Ovary (tissue), 9 donors: ENCODE data around the gene RETREG2. TPM values are rescaled to one million over a fixed set of nuclear protein-coding genes. Genes with fewer than 3 reads are reported as not detected.

Source experiments
- DNase-seq, 5 donors: peaks; one replicate each; pipeline ENCODE4 v3.0.0-alpha.2; 2019 to 2020
- H3K27ac ChIP-seq, 2 donors: fragments of 200-600 bp; one replicate each; pipeline versions ENCODE4 v1.5.1 to v1.8.0; 2019 to 2022
- H3K27me3 ChIP-seq: fragments of 200-600 bp; one replicate; pipeline ENCODE4 v1.8.0; 2022
- H3K36me3 ChIP-seq: fragments of 200-600 bp; sonication (generic); one replicate; pipeline ENCODE4 v1.5.1; 2019
- H3K4me1 ChIP-seq: one replicate; pipeline ENCODE4 v1.8.1; 2013; ENCODE audit warnings: mild to moderate bottlenecking, moderate library complexity; ENCODE audit not compliant: insufficient read depth
- H3K4me3 ChIP-seq: fragments of 200-600 bp; sonication (generic); one replicate; pipeline ENCODE4 v1.5.1; 2017
- H3K9me3 ChIP-seq, 2 donors: fragments of 200-600 bp in 1 of 2; sonication (generic) in 1 of 2; one replicate each; pipeline versions ENCODE4 v1.5.1 to v1.8.1; 2013 to 2019; ENCODE audit warnings: mild to moderate bottlenecking in 1 of 2, moderate library complexity in 1 of 2
- CTCF ChIP-seq, 3 donors: fragments of 450-650 bp in 2 of 3; fragments of 200-600 bp in 1 of 3; IDR thresholded peaks; one replicate each; pipeline versions ENCODE4 v1.5.1 to v1.8.0; 2016 to 2022; ENCODE audit warnings: antibody characterized with exemption in 3 of 3, mild to moderate bottlenecking in 1 of 3
- EP300 ChIP-seq: sonication (generic); formaldehyde crosslinking; IDR thresholded peaks from one replicate; pipeline ENCODE4 v1.6.1; 2017; ENCODE audit warnings: antibody characterized with exemption
- POLR2A ChIP-seq: fragments of 450-650 bp; IDR thresholded peaks from one replicate; pipeline ENCODE4 v1.6.1; 2017; ENCODE audit warnings: antibody characterized with exemption, mild to moderate bottlenecking, moderate library complexity
- WGBS, 3 donors: extraction: QIAGEN DNeasy Blood & Tissue Kit in 1 of 3; methylation state at CpG; one replicate each; pipeline versions ENCODE4 v1.1.5 to v1.1.7; 2013 to 2017; 5-methylcytosine and 5-hydroxymethylcytosine counted together
- intact Hi-C, 4 donors: fragments of 100-400 bp; cut with DNase I; formaldehyde crosslinking; loops; one replicate each; pipeline versions ENCODE4 v1.11.0 to v1.15.1; 2022 to 2023
- polyA plus RNA-seq, 2 donors: library from polyadenylated mRNA; stranded (reverse); fragments of 200-250 nt in 1 of 2; fragments of 350-450 nt in 1 of 2; fragmentation: Illumina TruSeq in 1 of 2; extraction: RNeasy Lipid Tissue Mini Kit (QIAGEN cat#74804) in 1 of 2; gene quantifications; one replicate each; pipeline ENCODE4 v1.2.3, GENCODE V29; 2013 to 2014
- total RNA-seq, 7 donors: library from RNA; depleted of rRNA in 2 of 7; stranded (reverse); fragments of >200 nt in 2 of 7; fragmentation: NEBNext Ultra II Directional in 3 of 7; extraction: Animal tissue kit (Norgen Biotek cat#: 25700) in 3 of 7; gene quantifications; one replicate each; pipeline versions ENCODE4 v1.1.0 to v1.2.4, GENCODE V29; 2016 to 2023
- donor health status: DM: no; HTN: no; CAD: no; lungs with moderate emphysema.
- donor health status: DM: no; HTN: no; CAD: no.
- donor health status: Bipolar disorder and iron deficiency.
- donor health status: DM: yes; HTN: yes; CAD: no.
- donor health status: DM: no; HTN: no; CAD: no.
- donor health status: DM: yes; HTN: yes; CAD: no.

The RETREG2 gene
- total and polyA plus RNA-seq, 9 donors, result 40.9 to 110 (median 95.6) TPM

- no peaks in the 10 kb centered on the region for H3K36me3 ChIP-seq
- H3K27ac ChIP-seq, result peak overlapping the region; percentile 89 to 99
- H3K27me3 ChIP-seq, result no peaks in the 10 kb centered on the region
- TF ChIP-seq EP300 (no peak), CTCF (IDR thresholded peaks at IDR 0.05) (no peak), POLR2A (no peak)
- no peak for DNase-seq
- 11 to 22% (median 18%) methylated on average over 7 of the region's 7 CpGs for WGBS, 3 donors
- intact Hi-C loops, result no loop called here
- no peaks in the 10 kb centered on the region for H3K9me3 ChIP-seq
- peaks cover 4% of the 10 kb centered on the region for H3K4me1 ChIP-seq
- H3K4me3 ChIP-seq, result peak overlapping the region; percentile 75
Measured at GRCh38 chr2:219205981-219206327, 27.9 kb downstream of the RETREG2 start.

- no peaks in the 10 kb centered on the region for H3K36me3 ChIP-seq
- H3K27ac ChIP-seq, result peak within 1 kb of the TSS; percentile 89 to 99
- peaks cover 4% of the 10 kb centered on the region for H3K4me1 ChIP-seq
- H3K27me3 ChIP-seq, result no peaks in the 10 kb centered on the region
- WGBS, 3 donors, result 1% methylated on average over 52 to 76 of the region's 76 CpGs
- peak; percentile 96 for TF ChIP-seq POLR2A
- no peak for TF ChIP-seq EP300
- TF ChIP-seq CTCF (IDR thresholded peaks at IDR 0.05), result peak in 2 of 3 donors; percentile 27 to 29
- intact Hi-C loops, result no loop called here
- peak; percentile 95 to 97 (median 95) for DNase-seq
- no peaks in the 10 kb centered on the region for H3K9me3 ChIP-seq
- peak within 1 kb of the TSS; percentile 75 for H3K4me3 ChIP-seq
Measured at GRCh38 chr2:219206328-219207133, 28.5 kb downstream of the RETREG2 start, which contains the start of gene ZFAND2B. Gene ZFAND2B (plus strand): TSS chr2:219206782. CDS start chr2:219206988, 206 bp downstream.

- no peaks in the 10 kb centered on the region for H3K9me3 ChIP-seq
- no peaks in the 10 kb centered on the region for H3K36me3 ChIP-seq
- TF ChIP-seq EP300 (no peak), POLR2A (no peak), CTCF (IDR thresholded peaks at IDR 0.05) (no peak)
- 3 to 6% (median 6%) methylated on average over 22 of the region's 22 CpGs for WGBS, 3 donors
- DNase-seq, result peak in 1 of 5 donors; percentile 42
- no peaks in the 10 kb centered on the region for H3K27me3 ChIP-seq
- peak overlapping the region; percentile 89 to 99 for H3K27ac ChIP-seq
- H3K4me1 ChIP-seq, result peaks cover 4% of the 10 kb centered on the region
- intact Hi-C loops, result no loop called here
- H3K4me3 ChIP-seq, result peak overlapping the region; percentile 75
Measured at GRCh38 chr2:219207134-219207883, 29.2 kb downstream of the RETREG2 start.

- no peaks in the 10 kb centered on the region for H3K9me3 ChIP-seq
- H3K4me3 ChIP-seq, result no peak overlapping the region
- peak in 3 of 5 donors; percentile 45 to 57 (median 47) for DNase-seq
- intact Hi-C loops, result no loop called here
- no peak for TF ChIP-seq CTCF (IDR thresholded peaks at IDR 0.05)
- no peak for TF ChIP-seq EP300
- TF ChIP-seq POLR2A, result no peak
- H3K4me1 ChIP-seq, result peaks cover 4% of the 10 kb centered on the region
- H3K27me3 ChIP-seq, result no peaks in the 10 kb centered on the region
- H3K27ac ChIP-seq, result peak overlapping the region in 1 of 2 donors; percentile 89
- WGBS, 3 donors, result 38 to 53% (median 39%) methylated on average over 17 of the region's 17 CpGs
- H3K36me3 ChIP-seq, result no peaks in the 10 kb centered on the region
Measured at GRCh38 chr2:219207884-219208740, 30.0 kb downstream of the RETREG2 start.
